ENCODE measurements around the gene CDH15. TPM values are rescaled to one million over a fixed set of nuclear protein-coding genes. Genes with fewer than 3 reads are reported as not detected.

The CDH15 gene
- total RNA-seq, 1 experiment from 2014 or later: 1.5 TPM

DNA sequence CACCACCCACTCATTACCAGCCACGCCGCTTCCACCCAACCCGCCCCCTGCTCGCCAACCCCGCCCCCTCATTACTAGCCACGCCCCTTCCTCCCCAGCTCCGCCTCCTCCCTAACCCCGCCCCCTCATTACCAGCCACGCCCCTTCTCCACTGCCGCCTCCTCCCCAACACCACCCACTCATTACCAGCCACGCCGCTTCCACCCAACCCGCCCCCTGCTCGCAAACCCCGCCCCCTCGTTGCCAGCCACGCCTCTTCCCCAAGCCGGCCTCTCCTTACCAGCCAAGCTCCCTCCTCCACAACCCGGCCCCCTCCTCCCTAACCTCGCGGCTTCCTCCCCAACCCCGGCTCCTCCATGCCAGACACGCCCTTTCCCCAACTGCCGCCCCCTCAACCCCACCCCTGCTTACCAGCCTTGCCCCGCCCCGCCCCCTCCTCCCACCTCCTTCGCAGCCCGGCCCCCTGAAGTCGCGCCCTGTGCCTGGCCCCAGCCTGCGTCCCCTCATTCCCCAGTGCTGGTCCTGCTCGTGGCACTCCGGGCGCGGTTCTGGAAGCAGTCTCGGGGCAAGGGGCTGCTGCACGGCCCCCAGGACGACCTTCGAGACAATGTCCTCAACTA is 21.5 kb downstream of the CDH15 start:
- H3K27me3 ChIP-seq (ENCODE audit: low read length): no peaks in the 10 kb centered on the region
- H3K27ac ChIP-seq (ENCODE audit: low read length): no peak overlapping the region
- intact Hi-C loops (cut with micrococcal nuclease): loop anchor here (1.0 kb wide), 1 partner anchor 8 kb away; no protein-coding TSS in a partner anchor
- BruUV-seq (replicated peaks): no TSS peak
- H3K4me3 ChIP-seq (ENCODE audit: low read length): no peak overlapping the region
- TF ChIP-seq EZH2 (IDR thresholded peaks at IDR 0.05; ENCODE audit: low read length, unreplicated experiment): no peak
- no peak for TF ChIP-seq EZH2phosphoT487 (IDR thresholded peaks at IDR 0.05; ENCODE audit: borderline replicate concordance, low read length)
- TF ChIP-seq, protein P1, sequence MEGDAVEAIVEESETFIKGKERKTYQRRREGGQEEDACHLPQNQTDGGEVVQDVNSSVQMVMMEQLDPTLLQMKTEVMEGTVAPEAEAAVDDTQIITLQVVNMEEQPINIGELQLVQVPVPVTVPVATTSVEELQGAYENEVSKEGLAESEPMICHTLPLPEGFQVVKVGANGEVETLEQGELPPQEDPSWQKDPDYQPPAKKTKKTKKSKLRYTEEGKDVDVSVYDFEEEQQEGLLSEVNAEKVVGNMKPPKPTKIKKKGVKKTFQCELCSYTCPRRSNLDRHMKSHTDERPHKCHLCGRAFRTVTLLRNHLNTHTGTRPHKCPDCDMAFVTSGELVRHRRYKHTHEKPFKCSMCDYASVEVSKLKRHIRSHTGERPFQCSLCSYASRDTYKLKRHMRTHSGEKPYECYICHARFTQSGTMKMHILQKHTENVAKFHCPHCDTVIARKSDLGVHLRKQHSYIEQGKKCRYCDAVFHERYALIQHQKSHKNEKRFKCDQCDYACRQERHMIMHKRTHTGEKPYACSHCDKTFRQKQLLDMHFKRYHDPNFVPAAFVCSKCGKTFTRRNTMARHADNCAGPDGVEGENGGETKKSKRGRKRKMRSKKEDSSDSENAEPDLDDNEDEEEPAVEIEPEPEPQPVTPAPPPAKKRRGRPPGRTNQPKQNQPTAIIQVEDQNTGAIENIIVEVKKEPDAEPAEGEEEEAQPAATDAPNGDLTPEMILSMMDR (conservative IDR thresholded peaks at IDR 0.05; ENCODE audit: low read depth, low read length): no peak
- ATAC-seq (peak; percentile 75), DNase-seq (peak; percentile 80)
- no peaks in the 10 kb centered on the region for H3K9me2 ChIP-seq (replicated peaks; ENCODE audit: low read length)
- H3K4me2 ChIP-seq (ENCODE audit: low read length): peak overlapping the region; percentile 65; the same call in 1 of the 2 replicates
- H3K79me2 ChIP-seq (ENCODE audit: low read length): no peaks in the 10 kb centered on the region
- H3K4me1 ChIP-seq (ENCODE audit: insufficient read depth, low read length): no peaks in the 10 kb centered on the region
- CTCF ChIA-PET: interaction anchor here (0.6 to 1.4 kb wide), 3 partner anchors 10 to 409 kb away, joined by 3 read pairs; partner anchors contain the start of gene ZNF778
- H3K9me3 ChIP-seq (ENCODE audit: low read length): no peaks in the 10 kb centered on the region
- no peaks in the 10 kb centered on the region for H3K36me3 ChIP-seq (ENCODE audit: low read depth, low read length)
- H4K20me1 ChIP-seq (ENCODE audit: low read length): no peaks in the 10 kb centered on the region
- POLR2A ChIA-PET (ENCODE audit: unreplicated experiment): interaction anchor here (0.9 to 1.2 kb wide), 3 partner anchors 22 to 54 kb away, joined by 5 to 15 read pairs (median 6); partner anchors contain the start of gene ZNF778
- no peak overlapping the region for H2AFZ ChIP-seq (ENCODE audit: low read length)
- no peaks in the 10 kb centered on the region for H3F3A ChIP-seq (ENCODE audit: low read length, unreplicated experiment)
- H3K9ac ChIP-seq (ENCODE audit: low read length): no peak overlapping the region

DNA sequence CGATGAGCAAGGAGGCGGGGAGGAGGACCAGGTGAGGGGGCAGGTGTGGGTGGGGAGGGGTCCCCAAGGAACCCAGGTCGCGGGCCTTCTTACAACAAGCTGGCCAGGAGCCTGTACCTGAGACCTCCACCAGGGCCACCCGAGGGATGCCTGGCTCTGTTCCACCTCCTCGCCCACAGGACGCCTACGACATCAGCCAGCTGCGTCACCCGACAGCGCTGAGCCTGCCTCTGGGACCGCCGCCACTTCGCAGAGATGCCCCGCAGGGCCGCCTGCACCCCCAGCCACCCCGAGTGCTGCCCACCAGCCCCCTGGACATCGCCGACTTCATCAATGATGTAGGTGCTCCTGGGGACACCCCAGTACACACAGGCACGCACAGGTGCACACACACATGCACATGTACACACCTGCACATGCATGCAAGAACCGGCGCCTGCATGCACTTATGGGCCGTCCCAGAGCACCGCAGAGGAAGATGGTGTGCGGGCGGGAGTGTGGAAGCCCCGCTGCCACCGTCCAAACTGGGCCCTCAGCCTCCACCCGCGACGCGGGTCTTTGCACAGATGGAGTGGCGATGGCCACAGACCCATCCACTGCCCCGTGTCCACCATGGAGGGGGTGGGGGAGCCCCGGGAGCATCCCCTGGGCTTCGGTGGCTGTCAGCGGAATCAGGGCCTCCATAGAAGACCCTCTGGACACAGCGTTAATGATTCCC is 22.2 kb downstream of the CDH15 start:
- CTCF ChIA-PET: interaction anchor here (1.4 kb wide), 1 partner anchor 24 kb away, joined by 3 read pairs; the partner anchor contains the start of gene ZNF778
- no peak overlapping the region for H3K27ac ChIP-seq (ENCODE audit: low read length)
- H3K9ac ChIP-seq (ENCODE audit: low read length): no peak overlapping the region
- peak overlapping the region; percentile 65; the same call in 1 of the 2 replicates for H3K4me2 ChIP-seq (ENCODE audit: low read length)
- H3K79me2 ChIP-seq (ENCODE audit: low read length): no peaks in the 10 kb centered on the region
- H3K27me3 ChIP-seq (ENCODE audit: low read length): no peaks in the 10 kb centered on the region
- no peak for ATAC-seq
- no peak for DNase-seq
- no peak overlapping the region for H3K4me3 ChIP-seq (ENCODE audit: low read length)
- intact Hi-C loops (cut with micrococcal nuclease): loop anchor here (1.0 kb wide), 1 partner anchor 8 kb away; no protein-coding TSS in a partner anchor
- no peaks in the 10 kb centered on the region for H3K9me2 ChIP-seq (replicated peaks; ENCODE audit: low read length)
- no peaks in the 10 kb centered on the region for H4K20me1 ChIP-seq (ENCODE audit: low read length)
- POLR2A ChIA-PET (ENCODE audit: unreplicated experiment): interaction anchor here (1.2 kb wide), 1 partner anchor 24 kb away, joined by 15 read pairs; the partner anchor contains the start of gene ZNF778
- TF ChIP-seq EZH2phosphoT487 (IDR thresholded peaks at IDR 0.05; ENCODE audit: borderline replicate concordance, low read length): no peak
- no peak for TF ChIP-seq EZH2 (IDR thresholded peaks at IDR 0.05; ENCODE audit: low read length, unreplicated experiment)
- H3K36me3 ChIP-seq (ENCODE audit: low read depth, low read length): no peaks in the 10 kb centered on the region
- H3K9me3 ChIP-seq (ENCODE audit: low read length): no peaks in the 10 kb centered on the region
- BruUV-seq (replicated peaks): TSS peak; percentile 59
- H3K4me1 ChIP-seq (ENCODE audit: insufficient read depth, low read length): no peaks in the 10 kb centered on the region
- no peaks in the 10 kb centered on the region for H3F3A ChIP-seq (ENCODE audit: low read length, unreplicated experiment)
- H2AFZ ChIP-seq (ENCODE audit: low read length): no peak overlapping the region

DNA sequence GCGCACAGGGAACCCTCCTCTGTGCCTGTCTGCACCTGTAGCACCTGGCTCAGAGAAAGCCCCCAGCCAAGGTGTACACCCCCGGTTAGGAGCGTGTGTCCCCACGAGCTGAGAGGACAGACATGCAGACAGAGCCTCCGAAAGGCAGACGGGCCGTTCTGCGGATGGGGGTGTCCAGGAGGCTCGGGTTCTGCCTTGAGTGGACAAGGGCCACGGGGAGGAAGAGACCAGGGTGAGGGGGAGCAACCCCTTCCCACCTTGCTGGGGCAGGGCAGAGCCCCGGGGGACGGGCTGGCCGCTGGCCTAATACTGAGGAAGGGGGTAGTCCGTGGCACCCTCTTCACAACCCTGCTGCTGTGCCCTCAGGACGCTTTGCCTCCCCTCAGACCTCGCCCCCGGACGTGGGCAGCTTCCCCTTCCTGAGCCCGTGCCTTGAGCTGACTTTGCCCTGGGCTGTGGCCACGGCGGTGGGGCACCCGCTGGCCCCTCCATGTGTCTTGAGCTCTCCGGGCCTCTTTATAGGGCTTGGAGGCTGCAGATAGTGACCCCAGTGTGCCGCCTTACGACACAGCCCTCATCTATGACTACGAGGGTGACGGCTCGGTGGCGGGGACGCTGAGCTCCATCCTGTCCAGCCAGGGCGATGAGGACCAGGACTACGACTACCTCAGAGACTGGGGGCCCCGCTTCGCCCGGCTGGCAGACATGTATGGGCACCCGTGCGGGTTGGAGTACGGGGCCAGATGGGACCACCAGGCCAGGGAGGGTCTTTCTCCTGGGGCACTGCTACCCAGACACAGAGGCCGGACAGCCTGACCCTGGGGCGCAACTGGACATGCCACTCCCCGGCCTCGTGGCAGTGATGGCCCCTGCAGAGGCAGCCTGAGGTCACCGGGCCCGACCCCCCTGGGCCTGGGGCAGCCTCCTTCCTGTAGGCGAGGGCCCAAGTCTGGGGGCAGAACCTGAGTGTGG is 23.1 kb downstream of the CDH15 start:
- Histone ChIP-seq H3F3A (ENCODE audit: low read length, unreplicated experiment) (no peaks in the 10 kb centered on the region), H3K9me2 (replicated peaks; ENCODE audit: low read length) (no peaks in the 10 kb centered on the region), H3K9ac (ENCODE audit: low read length) (no peak overlapping the region), H3K4me3 (ENCODE audit: low read length) (no peak overlapping the region), H3K27ac (ENCODE audit: low read length) (no peak overlapping the region), H3K79me2 (ENCODE audit: low read length) (no peaks in the 10 kb centered on the region), H3K27me3 (ENCODE audit: low read length) (no peaks in the 10 kb centered on the region), H4K20me1 (ENCODE audit: low read length) (no peaks in the 10 kb centered on the region), H3K4me1 (ENCODE audit: insufficient read depth, low read length) (no peaks in the 10 kb centered on the region), H2AFZ (ENCODE audit: low read length) (no peak overlapping the region), H3K36me3 (ENCODE audit: low read depth, low read length) (no peaks in the 10 kb centered on the region), H3K9me3 (ENCODE audit: low read length) (no peaks in the 10 kb centered on the region), H3K4me2 (ENCODE audit: low read length) (no peak overlapping the region)
- POLR2A ChIA-PET (ENCODE audit: unreplicated experiment): no interaction called here
- CTCF ChIA-PET: no interaction called here
- TF ChIP-seq EZH2phosphoT487 (IDR thresholded peaks at IDR 0.05; ENCODE audit: borderline replicate concordance, low read length): no peak
- TF ChIP-seq, protein P1 (conservative IDR thresholded peaks at IDR 0.05; ENCODE audit: low read depth, low read length): no peak
- TF ChIP-seq EZH2 (IDR thresholded peaks at IDR 0.05; ENCODE audit: low read length, unreplicated experiment): no peak
- DNase-seq: no peak
- ATAC-seq: no peak
- intact Hi-C loops (cut with micrococcal nuclease): no loop called here
- no TSS peak for BruUV-seq (replicated peaks)
